Keratinocyte (primary cell): ENCODE results near the gene USH2A. TPM values are rescaled to one million over a fixed set of nuclear protein-coding genes. Genes with fewer than 3 reads are reported as not detected.

Source experiments
- DNase-seq: peaks from one replicate; pipeline ENCODE4 v3.0.0-alpha.2; 2011; ENCODE audit warnings: low read depth, missing footprints, low spot score
- FAIRE-seq: peaks from 2 replicates; lab custom pipeline; 2011; peaks lifted over from hg19 to GRCh38; lab: Jason Lieb, UNC
- H2AFZ ChIP-seq: 2 replicates; pipeline ENCODE4 v1.6.0; 2012; ENCODE audit warnings: low read length, control low read depth, inconsistent platforms; ENCODE audit not compliant: control insufficient read depth
- H3K27ac ChIP-seq: 2 replicates; pipeline ENCODE4 v1.5.1; 2011; ENCODE audit warnings: low read length; ENCODE audit not compliant: control insufficient read depth, insufficient read depth
- H3K27me3 ChIP-seq: 3 replicates; pipeline ENCODE4 v1.6.0; 2011; ENCODE audit warnings: low read length; ENCODE audit not compliant: control insufficient read depth, insufficient read depth; ENCODE audit errors: extremely low read depth
- H3K36me3 ChIP-seq, 2 experiments: 2 replicates in 1 of 2; 3 replicates in 1 of 2; pipeline ENCODE4 v1.5.1; 2011; ENCODE audit warnings: low read length in 2 of 2, mild to moderate bottlenecking in 1 of 2; ENCODE audit not compliant: control insufficient read depth in 2 of 2, insufficient read depth in 2 of 2; ENCODE audit errors: extremely low read depth in 1 of 2
- H3K4me1 ChIP-seq: 3 replicates; pipeline ENCODE4 v1.5.1; 2011; ENCODE audit warnings: low read length; ENCODE audit not compliant: control insufficient read depth, insufficient read depth; ENCODE audit errors: extremely low read depth
- H3K4me2 ChIP-seq: 3 replicates; pipeline ENCODE4 v1.6.0; 2011; ENCODE audit warnings: low read depth, low read length; ENCODE audit not compliant: control insufficient read depth, insufficient read depth; ENCODE audit errors: extremely low read depth
- H3K4me3 ChIP-seq, 3 experiments: fragments of 200-600 bp in 1 of 3; sonication (generic) in 1 of 3; 2 replicates in 2 of 3; 3 replicates in 1 of 3; pipeline ENCODE4 v1.5.1; 2011 to 2016; ENCODE audit warnings: low read length in 3 of 3, mild to moderate bottlenecking in 3 of 3, control low read depth in 2 of 3, inconsistent platforms in 1 of 3, low read depth in 1 of 3, mixed read lengths in 1 of 3, mixed run types in 1 of 3, moderate library complexity in 1 of 3; ENCODE audit not compliant: control insufficient read depth in 2 of 3, insufficient read depth in 2 of 3; ENCODE audit errors: extremely low read depth in 1 of 3
- H3K79me2 ChIP-seq: 2 replicates; pipeline ENCODE4 v1.6.0; 2012; ENCODE audit warnings: low read length; ENCODE audit not compliant: control insufficient read depth, insufficient read depth
- H3K9ac ChIP-seq: 3 replicates; pipeline ENCODE4 v1.6.0; 2011; ENCODE audit warnings: low read length; ENCODE audit not compliant: control insufficient read depth, insufficient read depth; ENCODE audit errors: extremely low read depth
- H3K9me1 ChIP-seq: 3 replicates; pipeline ENCODE4 v1.6.0; 2011; ENCODE audit warnings: low read length; ENCODE audit not compliant: control insufficient read depth, insufficient read depth; ENCODE audit errors: extremely low read depth
- H3K9me3 ChIP-seq: 2 replicates; pipeline ENCODE4 v1.5.1; 2012; ENCODE audit warnings: low read depth, low read length; ENCODE audit not compliant: control insufficient read depth
- H4K20me1 ChIP-seq: 3 replicates; pipeline ENCODE4 v1.6.0; 2011; ENCODE audit warnings: low read length; ENCODE audit not compliant: control insufficient read depth, insufficient read depth; ENCODE audit errors: extremely low read depth
- EZH2 ChIP-seq: IDR thresholded peaks from one replicate; pipeline ENCODE4 v1.6.1; 2012; ENCODE audit warnings: inconsistent platforms, mild to moderate bottlenecking, low read length, moderate library complexity
- dilution Hi-C: fragments of 300-500 bp; cut with MboI; formaldehyde crosslinking; loops from one replicate; pipeline ENCODE4 v1.7.0; 2020; ENCODE audit warnings: low sequenced_read_pairs; ENCODE audit not compliant: extremely low pct_ligation_motif_present
- polyA plus RNA-seq, 5 experiments: library from polyadenylated mRNA; depleted of rRNA in 3 of 5; stranded (reverse) in 3 of 5; stranded (forward) in 1 of 5; unstranded in 1 of 5; fragments of >200 nt; gene quantifications; 1 replicate in 1 of 5; 2 replicates in 3 of 5; 3 replicates in 1 of 5; pipeline versions ENCODE4 v1.2.1 to v1.2.3, GENCODE V29; 2011 to 2012; ENCODE audit warnings: missing spikeins in 2 of 5, low read depth in 1 of 5, low replicate concordance in 1 of 5
- TF ChIP-seq, protein P1 (sequence below), 3 experiments: IDR thresholded peaks in 1 of 3; conservative IDR thresholded peaks in 1 of 3; optimal IDR thresholded peaks in 1 of 3; 2 replicates in 2 of 3; 3 replicates in 1 of 3; pipeline versions ENCODE3 to v1.5.1; 2011; ENCODE audit warnings: low read length in 3 of 3, mild to moderate bottlenecking in 3 of 3, moderate library complexity in 2 of 3, control low read depth in 1 of 3, inconsistent platforms in 1 of 3; ENCODE audit not compliant: insufficient read depth in 2 of 3; ENCODE audit errors: extremely low read depth in 1 of 3

Gene USH2A
- polyA plus RNA-seq, 1 donor (not counting 4 experiments of a cell fraction or from before 2014, with no cell fraction given) = not detected

- dilution Hi-C loops = no loop called here
- Histone ChIP-seq H3K9me3 (no peaks in the 10 kb centered on the region), H3K4me2 (no peak overlapping the region), H3K27me3 (no peaks in the 10 kb centered on the region), H3K4me1 (no peaks in the 10 kb centered on the region), H3K9me1 (no peaks in the 10 kb centered on the region), H3K4me3 (no peak overlapping the region), H3K36me3 (no peaks in the 10 kb centered on the region), H4K20me1 (no peaks in the 10 kb centered on the region), H3K27ac (no peak overlapping the region), H3K79me2 (no peaks in the 10 kb centered on the region), H2AFZ (no peak overlapping the region), H3K9ac (no peak overlapping the region)
- no peak for TF ChIP-seq EZH2
- TF ChIP-seq, protein P1, sequence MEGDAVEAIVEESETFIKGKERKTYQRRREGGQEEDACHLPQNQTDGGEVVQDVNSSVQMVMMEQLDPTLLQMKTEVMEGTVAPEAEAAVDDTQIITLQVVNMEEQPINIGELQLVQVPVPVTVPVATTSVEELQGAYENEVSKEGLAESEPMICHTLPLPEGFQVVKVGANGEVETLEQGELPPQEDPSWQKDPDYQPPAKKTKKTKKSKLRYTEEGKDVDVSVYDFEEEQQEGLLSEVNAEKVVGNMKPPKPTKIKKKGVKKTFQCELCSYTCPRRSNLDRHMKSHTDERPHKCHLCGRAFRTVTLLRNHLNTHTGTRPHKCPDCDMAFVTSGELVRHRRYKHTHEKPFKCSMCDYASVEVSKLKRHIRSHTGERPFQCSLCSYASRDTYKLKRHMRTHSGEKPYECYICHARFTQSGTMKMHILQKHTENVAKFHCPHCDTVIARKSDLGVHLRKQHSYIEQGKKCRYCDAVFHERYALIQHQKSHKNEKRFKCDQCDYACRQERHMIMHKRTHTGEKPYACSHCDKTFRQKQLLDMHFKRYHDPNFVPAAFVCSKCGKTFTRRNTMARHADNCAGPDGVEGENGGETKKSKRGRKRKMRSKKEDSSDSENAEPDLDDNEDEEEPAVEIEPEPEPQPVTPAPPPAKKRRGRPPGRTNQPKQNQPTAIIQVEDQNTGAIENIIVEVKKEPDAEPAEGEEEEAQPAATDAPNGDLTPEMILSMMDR (optimal IDR thresholded peaks at IDR 0.05 in 1 of 3, IDR thresholded peaks at IDR 0.05 in 1 of 3, conservative IDR thresholded peaks at IDR 0.05 in 1 of 3; ENCODE audit: extremely low read depth in 1 of 3, insufficient read depth in 2 of 3, low read length in 3 of 3) = no peak
- FAIRE-seq (no peak), DNase-seq (no peak)
These were observed 9.9 kb upstream of the USH2A start for GRCh38 chr1:216433175-216433574.

DNA sequence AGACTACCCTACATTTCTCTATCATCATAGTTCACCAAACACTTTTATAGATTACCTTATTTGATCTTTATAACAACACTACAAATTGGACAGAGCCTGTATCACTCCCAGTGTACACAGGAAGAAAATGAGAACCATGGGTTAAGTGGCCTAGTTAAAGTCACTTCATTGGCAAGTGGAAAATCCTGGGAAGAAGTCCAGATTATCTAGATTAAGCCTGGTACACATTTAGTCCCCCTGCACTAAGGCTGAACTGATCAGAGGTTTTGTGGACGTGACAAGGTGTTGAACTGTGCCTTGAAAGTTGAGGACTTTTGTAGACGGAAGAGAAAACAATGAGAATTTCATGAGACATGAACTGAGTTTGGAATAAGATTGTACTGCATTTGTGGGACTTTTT is 7.5 kb upstream of the USH2A start:
- no peak overlapping the region for H3K4me2 ChIP-seq
- dilution Hi-C loops = no loop called here
- no peak overlapping the region for H3K9ac ChIP-seq
- H3K27ac ChIP-seq = no peak overlapping the region
- H3K4me3 ChIP-seq = no peak overlapping the region
- no peaks in the 10 kb centered on the region for H3K9me1 ChIP-seq
- H2AFZ ChIP-seq = no peak overlapping the region
- no peaks in the 10 kb centered on the region for H3K4me1 ChIP-seq
- H3K27me3 ChIP-seq = no peaks in the 10 kb centered on the region
- H3K9me3 ChIP-seq = no peaks in the 10 kb centered on the region
- H4K20me1 ChIP-seq = no peaks in the 10 kb centered on the region
- TF ChIP-seq, protein P1 (optimal IDR thresholded peaks at IDR 0.05 in 1 of 3, IDR thresholded peaks at IDR 0.05 in 1 of 3, conservative IDR thresholded peaks at IDR 0.05 in 1 of 3; ENCODE audit: extremely low read depth in 1 of 3, insufficient read depth in 2 of 3, low read length in 3 of 3) = no peak
- TF ChIP-seq EZH2 = no peak
- no peaks in the 10 kb centered on the region for H3K36me3 ChIP-seq
- no peak for DNase-seq
- no peaks in the 10 kb centered on the region for H3K79me2 ChIP-seq
- FAIRE-seq = no peak
